ENCODE results near the gene KLHDC3.

- TF ChIP-seq CTCF (IDR thresholded peaks at IDR 0.05 in 4 of 5, conservative IDR thresholded peaks at IDR 0.05 in 1 of 5) (no peak), POLR2A (IDR thresholded peaks at IDR 0.05) (no peak)
These were observed 25.5 kb upstream of the KLHDC3 start for GRCh38 chr6:42988486-42989020.

All from gastrocnemius medialis (tissue), 4 donors.